K562 (cell line): ENCODE measurements around the gene SEMA5A.

Experiments used
- CTCF ChIP-seq, 3 experiments: IDR thresholded peaks in 2 of 3; conservative IDR thresholded peaks in 1 of 3; 2 replicates each; pipeline ENCODE4 v1.5.1; 2011 to 2012; ENCODE audit warnings: low read length in 3 of 3, mild to moderate bottlenecking in 3 of 3, control low read depth in 2 of 3, improper control_type of control experiment in 1 of 3, inconsistent platforms in 1 of 3, low read depth in 1 of 3, mixed read lengths in 1 of 3, moderate library complexity in 1 of 3; ENCODE audit not compliant: insufficient read depth in 2 of 3
- MYC ChIP-seq, 2 experiments: fragments of 250-450 bp in 1 of 2; sonication (Bioruptor Pico) in 1 of 2; IDR thresholded peaks; 2 replicates each; pipeline versions ENCODE4 v1.5.1 to v1.6.1; 2012 to 2021; ENCODE audit warnings: low read depth in 2 of 2, borderline replicate concordance in 1 of 2, improper control_type of control experiment in 1 of 2, low read length in 1 of 2, mild to moderate bottlenecking in 1 of 2, moderate library complexity in 1 of 2
- NR3C1 ChIP-seq: sonication (generic); formaldehyde crosslinking; IDR thresholded peaks from 2 replicates; pipeline ENCODE4 v1.8.1; 2022; ENCODE audit warnings: missing genetic modification reagents
- POLR2A ChIP-seq: fragments of 450-650 bp; conservative IDR thresholded peaks from 2 replicates; pipeline ENCODE4 v1.6.1; 2016
- TCF3 ChIP-seq: sonication (generic); formaldehyde crosslinking; IDR thresholded peaks from 2 replicates; pipeline ENCODE4 v1.4.0; 2020; ENCODE audit warnings: mild to moderate bottlenecking, missing genetic modification reagents
- TFAP4 ChIP-seq: sonication (generic); formaldehyde crosslinking; IDR thresholded peaks from 2 replicates; pipeline ENCODE4 v1.8.0; 2022; ENCODE audit warnings: missing genetic modification reagents, mild to moderate bottlenecking, moderate library complexity, borderline replicate concordance
- TRIM28 ChIP-seq: fragments of 450-650 bp; IDR thresholded peaks from 2 replicates; pipeline ENCODE4 v1.6.1; 2017
- ZNF263 ChIP-seq: sonication (generic); formaldehyde crosslinking; IDR thresholded peaks from 2 replicates; pipeline ENCODE4 v1.8.0; 2022; ENCODE audit warnings: mild to moderate bottlenecking, missing genetic modification reagents, borderline replicate concordance

GRCh38 chr5:9122528-9122927 is 423.3 kb downstream of the SEMA5A start:
- TF ChIP-seq NR3C1 (CRISPR knock-in tag) = no peak
- no peak for TF ChIP-seq CTCF (IDR thresholded peaks at IDR 0.05 in 2 of 3, conservative IDR thresholded peaks at IDR 0.05 in 1 of 3; ENCODE audit: insufficient read depth in 2 of 3, low read depth in 1 of 3, low read length in 3 of 3)
- TF ChIP-seq TFAP4 (CRISPR knock-in tag) = no peak
- TF ChIP-seq TCF3 (CRISPR knock-in tag) = no peak
- TF ChIP-seq TRIM28 = no peak
- TF ChIP-seq MYC (IDR thresholded peaks at IDR 0.05; ENCODE audit: low read depth, low read length) = no peak
- TF ChIP-seq MYC (CRISPR knock-in tag; IDR thresholded peaks at IDR 0.05; ENCODE audit: borderline replicate concordance, low read depth) = no peak
- no peak for TF ChIP-seq POLR2A
- no peak for TF ChIP-seq ZNF263 (CRISPR knock-in tag)
